HG02763 (cell line): Measurements from ENCODE around the gene PITPNB.

Source experiments
- ATAC-seq: cut with Tn5 transposase; IDR thresholded peaks from one replicate; pipeline ENCODE4 v1.9.1; 2021; ENCODE audit warnings: mild to moderate bottlenecking, moderate library complexity; ENCODE audit not compliant: unreplicated experiment

Gene PITPNB

DNA sequence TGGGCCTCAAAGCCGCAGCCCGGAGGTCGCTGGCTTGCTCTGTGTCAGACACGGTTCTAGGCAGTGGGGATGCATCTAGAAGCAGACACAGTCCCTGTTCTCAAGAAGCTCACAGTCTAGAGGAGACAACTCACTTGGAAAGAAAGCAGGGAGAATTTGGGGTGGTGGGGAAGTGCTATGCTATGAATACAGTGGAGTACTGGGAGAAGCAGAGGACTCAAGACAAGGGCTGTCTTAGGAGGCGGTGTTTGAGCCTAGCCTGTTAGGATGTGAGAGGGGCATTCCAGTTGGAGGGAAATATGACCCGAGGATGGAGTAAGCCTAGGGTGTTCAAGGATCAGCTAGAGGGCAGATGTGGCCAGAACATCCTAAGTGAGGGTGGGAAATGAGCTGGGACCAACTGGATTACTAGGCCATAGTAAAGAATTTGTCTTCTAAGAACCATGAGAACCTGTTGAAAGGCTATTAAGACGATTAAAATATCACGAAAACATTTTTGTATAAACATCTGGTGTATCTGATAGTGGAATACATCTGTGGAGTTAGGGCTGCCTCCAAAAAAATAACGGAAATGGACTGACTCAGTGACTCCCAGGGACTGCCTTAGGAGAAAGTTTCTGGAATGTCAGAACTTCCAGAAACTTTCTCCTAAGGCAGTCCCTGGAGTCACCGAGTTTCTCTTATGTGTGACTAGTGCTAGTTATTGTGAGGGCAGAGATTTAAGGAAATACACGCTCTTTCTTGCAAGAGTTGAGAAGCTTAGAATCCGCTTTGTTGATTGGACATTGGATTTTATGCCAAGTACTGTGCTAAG, 1.1 kb upstream of the PITPNB start:
- peak; percentile 17 for ATAC-seq

GRCh38 chr22:27918341-27919221, 475 bp downstream of the PITPNB start:
- ATAC-seq: peak; percentile 28

DNA sequence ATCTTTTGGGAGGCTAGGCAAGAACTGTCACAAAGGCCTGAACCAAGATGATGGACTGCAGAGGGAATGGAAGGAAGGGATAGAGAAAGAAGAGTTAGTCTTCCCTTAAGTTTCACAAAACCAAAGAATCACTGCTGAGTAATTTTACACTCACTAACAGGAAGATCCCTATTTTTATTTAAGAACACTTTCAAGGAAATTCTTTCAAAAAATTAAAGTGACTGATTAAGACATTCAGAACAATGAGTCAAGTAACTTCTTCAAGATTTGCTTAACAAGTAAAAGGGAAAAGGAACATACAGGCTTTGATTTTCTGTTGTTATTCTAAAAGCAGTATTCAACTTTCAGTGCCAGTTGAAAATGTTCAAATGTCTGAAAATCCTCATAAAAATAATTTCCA, 3.1 kb downstream of the PITPNB start:
- no peak for ATAC-seq

GRCh38 chr22:27913162-27913741, 5.8 kb downstream of the PITPNB start:
- no peak for ATAC-seq

GRCh38 chr22:27912101-27912500, 7.0 kb downstream of the PITPNB start:
- ATAC-seq: no peak

DNA sequence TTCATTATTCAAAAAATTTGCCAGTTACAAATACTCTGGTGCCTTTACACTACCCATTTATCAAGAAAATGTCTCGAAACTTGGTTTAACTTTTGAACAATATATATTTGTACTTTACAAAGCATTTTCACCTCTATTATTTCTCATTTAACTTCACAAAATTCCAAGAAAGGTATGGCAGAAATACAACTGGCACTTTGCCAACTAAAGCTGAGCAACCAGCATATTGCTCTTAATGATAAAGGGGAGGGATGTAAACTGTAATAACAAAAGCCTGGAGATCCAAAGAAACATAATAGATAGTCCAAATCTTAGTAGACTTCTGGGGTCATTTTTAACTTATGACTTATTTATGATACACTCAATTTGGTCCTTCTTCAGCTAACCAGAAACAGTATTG, 7.7 kb downstream of the PITPNB start:
- ATAC-seq: no peak

DNA sequence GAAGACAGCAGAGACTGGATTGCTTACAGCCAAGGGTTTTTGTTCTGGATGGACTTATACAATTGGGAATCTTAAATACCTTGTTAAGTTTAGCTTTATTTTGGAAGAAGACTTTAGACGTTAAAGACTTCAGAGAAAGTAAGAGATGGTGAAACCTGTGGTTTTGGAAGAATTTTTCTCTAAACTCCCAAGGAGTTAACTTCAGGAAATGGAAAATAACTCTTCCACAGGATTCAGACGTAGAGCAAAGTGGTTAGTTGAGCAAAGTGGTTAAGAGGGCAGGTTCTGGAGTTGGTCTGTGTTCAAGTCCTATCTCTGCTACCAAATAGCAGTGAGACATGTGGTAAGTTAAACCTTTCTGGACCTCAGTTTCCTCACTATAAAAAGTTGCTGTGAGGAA, 12.8 kb downstream of the PITPNB start:
- ATAC-seq: no peak

GRCh38 chr22:27905653-27906052, 13.4 kb downstream of the PITPNB start:
- ATAC-seq: no peak

GRCh38 chr22:27903805-27904473, 15.1 kb downstream of the PITPNB start:
- ATAC-seq: no peak

DNA sequence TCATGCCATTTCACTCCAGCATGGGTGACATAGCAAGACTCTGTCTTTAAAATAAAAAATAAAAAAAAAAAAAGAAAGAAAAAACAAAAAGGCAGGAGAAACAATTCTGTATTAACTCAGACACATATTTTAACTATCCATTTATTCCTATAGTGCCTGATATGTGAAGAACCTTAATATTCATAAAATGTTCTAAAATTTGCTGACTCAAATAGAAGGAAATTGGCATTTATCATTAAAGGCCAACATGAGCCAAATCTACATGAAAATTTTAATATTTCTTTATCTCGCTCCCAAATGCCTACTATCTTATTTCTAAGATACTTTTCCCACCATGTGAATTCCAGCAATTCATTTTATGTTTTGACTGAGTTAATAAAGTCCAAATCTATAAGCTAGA, 18.9 kb downstream of the PITPNB start:
- no peak for ATAC-seq

GRCh38 chr22:27896245-27896644, 22.8 kb downstream of the PITPNB start:
- ATAC-seq: peak; percentile 57

DNA sequence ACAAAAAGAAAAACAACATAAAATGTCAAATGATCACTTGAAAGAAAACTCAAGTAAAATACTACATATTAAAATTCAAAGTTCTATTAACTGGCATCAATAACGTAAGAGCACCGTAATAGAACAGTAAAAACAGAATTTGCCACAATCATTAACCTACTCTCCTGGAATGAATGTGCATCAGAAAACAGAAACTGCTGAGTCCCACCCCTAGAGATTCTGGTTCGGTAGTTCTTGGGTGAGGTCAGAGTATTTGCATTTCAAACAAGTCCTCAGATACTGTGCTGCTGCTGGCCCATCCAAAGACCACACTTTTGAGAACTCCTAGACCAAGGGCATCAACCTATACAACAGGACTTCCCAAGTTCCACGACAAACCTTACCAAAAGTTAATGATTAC, 23.5 kb downstream of the PITPNB start:
- peak; percentile 89 for ATAC-seq

GRCh38 chr22:27892811-27893210, 26.2 kb downstream of the PITPNB start:
- no peak for ATAC-seq

DNA sequence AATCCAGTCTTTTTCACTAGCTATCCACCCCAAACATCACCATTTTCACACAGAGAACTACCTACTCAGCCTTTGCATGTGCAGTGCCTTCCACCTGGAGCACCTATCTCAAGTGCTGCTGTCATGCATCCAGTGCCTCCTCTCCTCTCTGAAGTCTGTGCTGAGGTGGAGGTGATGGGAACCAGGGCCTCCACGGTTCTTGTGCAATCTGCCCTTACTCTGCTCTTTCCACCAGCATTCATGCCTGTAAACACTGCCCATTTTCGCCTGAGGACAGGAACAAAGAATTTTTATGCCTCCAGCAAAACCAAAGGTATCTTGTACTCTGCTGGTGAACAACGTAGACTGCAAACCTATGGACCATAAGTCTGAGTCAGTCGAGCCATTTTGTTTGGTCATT, 27.0 kb downstream of the PITPNB start:
- ATAC-seq: no peak

DNA sequence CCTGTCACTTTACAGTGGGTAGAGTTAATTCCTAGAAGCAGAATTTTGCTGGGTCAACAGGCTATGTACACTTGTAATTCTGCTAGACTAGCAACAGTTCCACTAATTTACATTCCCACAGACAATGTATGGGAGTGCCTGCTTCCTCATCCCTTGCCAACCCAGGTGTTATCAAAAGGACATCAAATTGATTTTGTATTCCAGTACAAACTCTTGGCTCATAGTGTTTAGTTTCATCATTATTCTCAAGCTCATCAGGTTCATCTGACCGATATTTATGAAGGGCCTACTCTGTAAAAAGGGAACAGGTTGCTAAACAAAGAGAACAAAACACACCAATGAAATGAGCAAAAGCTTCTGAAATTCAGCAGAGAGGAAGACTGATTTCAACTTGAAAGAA, 30.7 kb downstream of the PITPNB start:
- no peak for ATAC-seq

- no peak for ATAC-seq
Observed at GRCh38 chr22:27886843-27887151, 32.3 kb downstream of the PITPNB start.

GRCh38 chr22:27885977-27886842, 32.8 kb downstream of the PITPNB start:
- ATAC-seq: no peak

DNA sequence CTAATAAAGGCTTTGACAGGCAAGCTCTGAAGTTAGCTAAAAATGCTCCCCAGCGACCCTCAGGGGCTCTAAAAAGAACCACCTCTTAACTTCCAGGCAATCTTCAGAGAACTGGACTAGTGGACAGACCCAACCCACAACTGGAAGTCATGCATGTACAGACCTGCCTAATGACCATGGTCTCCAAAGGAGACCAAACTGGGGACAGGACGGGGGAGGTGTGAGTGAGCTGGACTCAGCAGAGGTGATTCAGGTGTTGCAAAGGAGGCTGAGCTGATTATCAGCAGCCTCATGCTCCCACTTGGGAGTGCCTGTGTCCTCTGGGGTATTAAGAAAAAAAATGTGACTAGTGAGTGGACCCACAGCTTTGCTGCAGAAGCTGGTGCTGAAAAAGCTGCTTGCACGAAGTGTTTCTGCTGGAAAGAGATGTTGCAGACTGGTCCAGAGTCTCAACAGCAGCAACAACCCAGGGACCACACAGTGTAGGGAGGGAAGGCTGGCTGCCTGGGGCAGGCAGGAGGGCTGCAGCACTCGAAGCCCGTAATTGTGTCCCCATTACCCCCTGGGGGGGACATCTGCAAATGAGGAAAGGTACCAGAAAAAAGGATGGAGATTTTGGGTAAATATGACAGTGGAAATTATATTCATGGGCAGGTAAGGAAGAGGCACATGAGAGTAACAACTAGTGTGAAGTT, 35.3 kb downstream of the PITPNB start:
- no peak for ATAC-seq

GRCh38 chr22:27882507-27883290, 36.4 kb downstream of the PITPNB start:
- no peak for ATAC-seq
